PC-9 (cell line): ENCODE data around the gene UCP2. TPM values are rescaled to one million over a fixed set of nuclear protein-coding genes. Genes with fewer than 3 reads are reported as not detected.

Experiments
- BruUV-seq: library from RNA; stranded (reverse); fragments of 400-500 nt; replicated peaks from 2 replicates; lab custom pipeline; 2021; lab: Mats Ljungman, UMichigan
- CTCF ChIA-PET: fragments of 300-600 bp; sonication (Branson Sonifier 250); formaldehyde crosslinking; loops from one replicate; lab custom pipeline; 2022; ENCODE audit warnings: antibody characterized with exemption; lab: Charles Lee
- POLR2A ChIA-PET: fragments of 300-600 bp; sonication (Branson Sonifier 250); formaldehyde crosslinking; loops from one replicate; lab custom pipeline; 2022; ENCODE audit warnings: antibody characterized with exemption; ENCODE audit not compliant: unreplicated experiment; lab: Charles Lee
- DNase-seq, 2 experiments: peaks; one replicate each; pipeline versions ENCODE4 v3.0.0 to v3.0.0-alpha.2; 2015 to 2022; ENCODE audit warnings: mixed read lengths in 1 of 2
- H2AFZ ChIP-seq: fragments of 200-600 bp; sonication (generic); 2 replicates; pipeline ENCODE4 v1.8.1; 2017; ENCODE audit warnings: antibody characterized with exemption
- H3F3A ChIP-seq: fragments of 200-600 bp; sonication (generic); 2 replicates; pipeline ENCODE4 v1.8.1; 2017; ENCODE audit warnings: antibody characterized with exemption, mild to moderate bottlenecking, low read depth; ENCODE audit not compliant: insufficient read depth
- H3K27ac ChIP-seq: fragments of 200-600 bp; sonication (generic); 2 replicates; pipeline ENCODE4 v1.6.1; 2016; ENCODE audit warnings: mixed run types
- H3K27me3 ChIP-seq: fragments of 200-600 bp; sonication (generic); 2 replicates; pipeline ENCODE4 v1.6.1; 2016; ENCODE audit warnings: low read depth, mixed run types; ENCODE audit not compliant: insufficient read depth
- H3K36me3 ChIP-seq: fragments of 200-600 bp; sonication (generic); 2 replicates; pipeline ENCODE4 v1.6.1; 2016; ENCODE audit warnings: low read depth, mixed run types
- H3K4me1 ChIP-seq: fragments of 200-600 bp; sonication (generic); replicated peaks from 2 replicates; pipeline ENCODE4 v1.6.1; 2016; ENCODE audit warnings: mixed run types; ENCODE audit not compliant: insufficient read depth
- H3K4me2 ChIP-seq: fragments of 200-600 bp; sonication (generic); 2 replicates; pipeline ENCODE4 v1.6.1; 2017; ENCODE audit warnings: mixed run types
- H3K4me3 ChIP-seq: fragments of 200-600 bp; sonication (generic); 2 replicates; pipeline ENCODE4 v1.6.1; 2016; ENCODE audit warnings: mixed run types
- H3K79me2 ChIP-seq: fragments of 200-600 bp; sonication (generic); 2 replicates; pipeline ENCODE4 v1.6.1; 2017; ENCODE audit warnings: low read depth, mixed run types
- H3K9me2 ChIP-seq: fragments of 200-600 bp; sonication (generic); 2 replicates; pipeline ENCODE4 v1.8.1; 2017; ENCODE audit warnings: mild to moderate bottlenecking; ENCODE audit not compliant: insufficient read depth
- H3K9me3 ChIP-seq: fragments of 200-600 bp; sonication (generic); 2 replicates; pipeline ENCODE4 v1.8.1; 2016; ENCODE audit warnings: low read depth; ENCODE audit not compliant: insufficient read depth
- H4K20me1 ChIP-seq: fragments of 200-600 bp; sonication (generic); 2 replicates; pipeline ENCODE4 v1.8.1; 2017; ENCODE audit not compliant: insufficient read depth
- EZH2 ChIP-seq: fragments of 200-600 bp; sonication (generic); IDR thresholded peaks from 2 replicates; pipeline ENCODE4 v1.8.0; 2017; ENCODE audit warnings: antibody characterized with exemption, low read depth
- intact Hi-C: fragments of 100-400 bp; cut with micrococcal nuclease; formaldehyde crosslinking; loops from one replicate; pipeline ENCODE4 v1.10.0; 2022; ENCODE audit not compliant: unreplicated experiment
- total RNA-seq: library from RNA; stranded (reverse); gene quantifications from 2 replicates; pipeline ENCODE4 v1.2.3, GENCODE V29; 2021
- TF ChIP-seq, protein P1 (sequence below): fragments of 200-600 bp; sonication (generic); conservative IDR thresholded peaks from 2 replicates; pipeline ENCODE4 v1.6.1; 2017; ENCODE audit warnings: mixed run types, antibody characterized with exemption, mild to moderate bottlenecking, moderate library complexity

UCP2 gene
- total RNA-seq, 1 experiment from 2014 or later: 27.2 TPM

DNA sequence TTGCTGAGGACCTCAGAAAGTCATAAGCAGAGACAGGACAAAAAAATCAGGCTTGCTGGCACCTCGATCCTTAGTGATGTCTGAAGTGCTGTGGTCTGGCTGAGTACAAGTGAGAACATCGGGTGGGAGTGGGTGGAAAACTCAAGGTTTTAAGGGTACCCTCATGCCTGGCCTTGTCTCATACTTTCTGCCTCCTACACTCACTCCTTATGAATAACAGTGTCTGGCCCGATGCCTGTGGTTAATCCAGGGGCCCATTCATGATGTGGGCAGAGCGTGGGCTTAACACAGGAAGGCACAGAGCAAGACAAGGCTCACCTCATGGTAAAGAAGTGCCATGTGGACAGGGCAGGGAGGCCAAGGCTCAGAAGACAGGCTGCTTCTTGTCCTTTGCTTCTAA is 37.2 kb upstream of the UCP2 start:
- H2AFZ ChIP-seq: no peak overlapping the region
- DNase-seq: no peak
- no peaks in the 10 kb centered on the region for H3K9me3 ChIP-seq
- H3K4me1 ChIP-seq: peaks cover 34% of the 10 kb centered on the region
- H3F3A ChIP-seq: peaks cover 21% of the 10 kb centered on the region; the same call in 1 of the 2 replicates
- ChIA-PET POLR2A (interaction anchor here (0.6 kb wide), 1 partner anchor 37 kb away, joined by 9 read pairs; no protein-coding TSS in a partner anchor), CTCF (interaction anchor here (0.7 kb wide), 1 partner anchor 53 kb away, joined by 4 read pairs; no protein-coding TSS in a partner anchor)
- H3K79me2 ChIP-seq: no peaks in the 10 kb centered on the region
- no peak overlapping the region for H3K4me2 ChIP-seq
- intact Hi-C loops: no loop called here
- H3K36me3 ChIP-seq: 0 out of 2 replicates have a peak, but pooled peaks cover 15% of the 10 kb centered on the region
- no TSS peak for BruUV-seq
- H3K9me2 ChIP-seq: no peaks in the 10 kb centered on the region
- H4K20me1 ChIP-seq: no peaks in the 10 kb centered on the region
- H3K27me3 ChIP-seq: no peaks in the 10 kb centered on the region
- TF ChIP-seq EZH2: no peak
- TF ChIP-seq, protein P1, sequence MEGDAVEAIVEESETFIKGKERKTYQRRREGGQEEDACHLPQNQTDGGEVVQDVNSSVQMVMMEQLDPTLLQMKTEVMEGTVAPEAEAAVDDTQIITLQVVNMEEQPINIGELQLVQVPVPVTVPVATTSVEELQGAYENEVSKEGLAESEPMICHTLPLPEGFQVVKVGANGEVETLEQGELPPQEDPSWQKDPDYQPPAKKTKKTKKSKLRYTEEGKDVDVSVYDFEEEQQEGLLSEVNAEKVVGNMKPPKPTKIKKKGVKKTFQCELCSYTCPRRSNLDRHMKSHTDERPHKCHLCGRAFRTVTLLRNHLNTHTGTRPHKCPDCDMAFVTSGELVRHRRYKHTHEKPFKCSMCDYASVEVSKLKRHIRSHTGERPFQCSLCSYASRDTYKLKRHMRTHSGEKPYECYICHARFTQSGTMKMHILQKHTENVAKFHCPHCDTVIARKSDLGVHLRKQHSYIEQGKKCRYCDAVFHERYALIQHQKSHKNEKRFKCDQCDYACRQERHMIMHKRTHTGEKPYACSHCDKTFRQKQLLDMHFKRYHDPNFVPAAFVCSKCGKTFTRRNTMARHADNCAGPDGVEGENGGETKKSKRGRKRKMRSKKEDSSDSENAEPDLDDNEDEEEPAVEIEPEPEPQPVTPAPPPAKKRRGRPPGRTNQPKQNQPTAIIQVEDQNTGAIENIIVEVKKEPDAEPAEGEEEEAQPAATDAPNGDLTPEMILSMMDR: no peak
- no peak overlapping the region for H3K4me3 ChIP-seq
- H3K27ac ChIP-seq: peak overlapping the region; percentile 79

DNA sequence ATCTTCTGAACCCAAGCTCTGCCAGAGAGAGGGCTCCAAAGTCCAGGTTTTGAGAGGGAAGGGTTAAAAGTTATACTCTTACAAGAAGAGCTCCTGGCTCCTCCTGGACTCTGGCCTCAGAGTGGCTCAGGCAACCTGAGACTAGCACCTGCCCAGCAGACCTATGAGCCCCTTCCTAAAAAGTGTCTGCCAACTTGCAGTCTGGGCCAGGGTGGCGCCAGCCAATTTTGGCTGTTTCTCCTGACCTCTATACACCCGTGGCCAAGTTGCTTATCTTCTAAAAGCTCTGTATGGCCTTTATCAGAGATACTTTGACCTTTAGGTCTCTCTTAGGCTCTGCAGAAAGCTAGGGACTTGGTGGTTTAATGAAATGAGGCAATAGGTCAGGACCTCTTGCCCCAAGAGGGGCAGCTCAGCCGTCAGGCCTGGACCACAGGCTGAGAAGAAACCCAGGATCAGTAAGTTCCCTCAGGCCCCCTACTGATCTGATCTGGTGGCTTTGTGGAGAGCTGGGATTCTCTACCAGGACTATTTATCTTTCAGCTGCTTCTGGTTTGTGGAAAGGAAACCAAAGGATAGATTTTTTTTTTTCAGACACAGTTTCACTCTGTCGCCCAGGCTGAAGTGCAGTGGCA is 36.6 kb upstream of the UCP2 start:
- ChIA-PET POLR2A (interaction anchor here (0.6 kb wide), 1 partner anchor 38 kb away, joined by 9 read pairs; no protein-coding TSS in a partner anchor), CTCF (interaction anchor here (0.6 to 0.7 kb wide), 2 partner anchors 53 to 284 kb away, joined by 4 to 7 read pairs; no protein-coding TSS in a partner anchor)
- Histone ChIP-seq H3K9me2 (no peaks in the 10 kb centered on the region), H3F3A (peaks cover 20% of the 10 kb centered on the region; the same call in 1 of the 2 replicates), H3K36me3 (0 out of 2 replicates have a peak, but pooled peaks cover 15% of the 10 kb centered on the region), H3K4me3 (no peak overlapping the region), H3K4me2 (peak overlapping the region; percentile 57), H3K27ac (peak overlapping the region; percentile 79), H3K9me3 (no peaks in the 10 kb centered on the region), H3K27me3 (no peaks in the 10 kb centered on the region), H4K20me1 (no peaks in the 10 kb centered on the region), H3K4me1 (peaks cover 31% of the 10 kb centered on the region), H3K79me2 (no peaks in the 10 kb centered on the region), H2AFZ (no peak overlapping the region)
- BruUV-seq: no TSS peak
- no peak for TF ChIP-seq EZH2
- TF ChIP-seq, protein P1: no peak
- no peak for DNase-seq
- intact Hi-C loops: no loop called here

DNA sequence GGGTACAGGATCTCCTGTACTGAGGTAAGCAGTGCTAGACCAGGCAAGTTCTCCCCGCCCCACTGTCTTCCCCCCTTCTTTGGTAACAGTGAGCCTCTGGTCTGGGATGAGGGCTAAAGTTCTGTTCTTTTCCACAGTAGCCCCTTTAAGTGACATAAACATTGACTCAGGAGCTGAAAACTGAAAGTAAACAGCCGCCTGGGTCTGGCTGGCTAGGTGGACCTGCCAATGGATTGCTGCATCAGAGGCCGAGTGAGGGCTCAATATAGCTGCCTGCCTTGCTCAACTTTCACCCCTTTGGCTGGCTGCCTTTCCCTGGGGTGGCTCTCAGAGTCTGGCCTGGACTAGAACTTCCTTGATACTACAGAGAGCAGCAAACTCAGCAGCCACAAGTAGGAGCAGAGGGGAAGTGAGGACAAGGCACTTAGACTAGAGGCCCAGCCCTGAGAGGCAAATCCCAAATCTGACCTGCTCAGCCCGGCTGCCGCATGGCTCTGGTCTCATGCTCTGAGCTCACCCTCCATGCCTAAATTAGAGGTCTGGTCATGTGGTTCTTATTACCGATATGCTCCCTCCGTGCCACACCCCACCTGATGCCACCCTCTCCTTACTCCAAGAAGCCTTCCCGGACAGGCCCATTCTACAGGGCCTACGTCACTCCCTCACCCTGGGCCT is 35.8 kb upstream of the UCP2 start:
- peak overlapping the region; percentile 79 for H3K27ac ChIP-seq
- H2AFZ ChIP-seq: no peak overlapping the region
- peak; percentile 87 to 98 for DNase-seq
- H3K27me3 ChIP-seq: no peaks in the 10 kb centered on the region
- no peaks in the 10 kb centered on the region for H3K79me2 ChIP-seq
- no peaks in the 10 kb centered on the region for H3K9me2 ChIP-seq
- peaks cover 20% of the 10 kb centered on the region; the same call in 1 of the 2 replicates for H3F3A ChIP-seq
- H3K9me3 ChIP-seq: no peaks in the 10 kb centered on the region
- intact Hi-C loops: no loop called here
- CTCF ChIA-PET: interaction anchor here (0.6 kb wide), 1 partner anchor 284 kb away, joined by 7 read pairs; no protein-coding TSS in a partner anchor
- POLR2A ChIA-PET: interaction anchor here (0.5 to 0.6 kb wide), 3 partner anchors 16 to 257 kb away, joined by 4 to 7 read pairs (median 6); partner anchors contain the start of gene RAB6A
- BruUV-seq: no TSS peak
- H3K4me3 ChIP-seq: no peak overlapping the region
- H3K4me2 ChIP-seq: peak overlapping the region; percentile 57
- H4K20me1 ChIP-seq: no peaks in the 10 kb centered on the region
- H3K4me1 ChIP-seq: peaks cover 31% of the 10 kb centered on the region
- 0 out of 2 replicates have a peak, but pooled peaks cover 15% of the 10 kb centered on the region for H3K36me3 ChIP-seq
- TF ChIP-seq EZH2: no peak
- TF ChIP-seq, protein P1: no peak
